HCT116 (cell line): ENCODE results near the gene ADARB2. TPM values are rescaled to one million over a fixed set of nuclear protein-coding genes. Genes with fewer than 3 reads are reported as not detected.

Experiments used
- ATAC-seq: fragments of 200-7000 bp; cut with Tn5 transposase; 2 replicates; pipeline ENCODE4 v1.9.1; 2020; ENCODE audit warnings: mild to moderate bottlenecking, moderate library complexity
- BruUV-seq: library from RNA; stranded (reverse); fragments of 400-500 nt; replicated peaks from 2 replicates; lab custom pipeline; 2021; lab: Mats Ljungman, UMichigan
- CTCF ChIA-PET: fragments of 300-600 bp; sonication (Branson Sonifier 250); formaldehyde crosslinking; loops from one replicate; lab custom pipeline; 2021; ENCODE audit warnings: antibody characterized with exemption; lab: Charles Lee
- POLR2A ChIA-PET: fragments of 300-600, 350-600 bp; sonication (Branson Sonifier 250); formaldehyde crosslinking; loops from one replicate; lab custom pipeline; 2021; ENCODE audit warnings: antibody characterized with exemption; lab: Charles Lee
- RAD21 ChIA-PET, 2 experiments: fragments of 300-600 bp; sonication (Branson Sonifier 250); formaldehyde crosslinking; loops; one replicate each; lab custom pipeline; 2023; ENCODE audit warnings: low total read pairs in 2 of 2; ENCODE audit not compliant: uncharacterized antibody in 2 of 2, unreplicated experiment in 2 of 2, low non-redundant PET in 1 of 2; lab: Charles Lee
- DNase-seq: peaks from one replicate; pipeline ENCODE4 v3.0.0-alpha.2; 2010; ENCODE audit warnings: low read depth, low spot score
- H2AFZ ChIP-seq: fragments of 200-600 bp; shearing (Covaris generic), sonication (generic); 2 replicates; pipeline ENCODE4 v1.6.1; 2017; ENCODE audit warnings: low read depth, mixed run types, mixed read lengths, antibody characterized with exemption, low read length; ENCODE audit not compliant: poor library complexity, severe bottlenecking
- H3K27ac ChIP-seq: 2 replicates; pipeline ENCODE4 v1.5.1; 2012; ENCODE audit warnings: low read depth, low read length
- H3K27me3 ChIP-seq: fragments of 200-600 bp; sonication (generic); 2 replicates; pipeline ENCODE4 v1.6.1; 2016; ENCODE audit warnings: mixed run types, low read length, mixed read lengths; ENCODE audit not compliant: insufficient read depth
- H3K36me3 ChIP-seq, 2 experiments: fragments of 200-500 bp in 1 of 2; fragments of 200-600 bp in 1 of 2; sonication (Bioruptor generic) in 1 of 2; sonication (generic) in 1 of 2; 2 replicates each; pipeline versions ENCODE4 v1.5.1 to v1.6.1; 2014 to 2016; ENCODE audit warnings: low read length in 2 of 2, inconsistent platforms in 1 of 2, mixed read lengths in 1 of 2, mixed run types in 1 of 2; ENCODE audit not compliant: insufficient read depth in 2 of 2, control insufficient read depth in 1 of 2
- H3K4me1 ChIP-seq, 2 experiments: fragments of 200-600 bp in 1 of 2; sonication (generic) in 1 of 2; 2 replicates each; pipeline versions ENCODE4 v1.5.1 to v1.6.1; 2012 to 2017; ENCODE audit warnings: low read length in 2 of 2, inconsistent platforms in 1 of 2, mild to moderate bottlenecking in 1 of 2, mixed read lengths in 1 of 2, mixed run types in 1 of 2, moderate library complexity in 1 of 2; ENCODE audit not compliant: insufficient read depth in 2 of 2, control insufficient read depth in 1 of 2
- H3K4me2 ChIP-seq: fragments of 200-600 bp; sonication (generic); 2 replicates; pipeline ENCODE4 v1.6.1; 2017; ENCODE audit warnings: mixed run types, low read length, mixed read lengths
- H3K4me3 ChIP-seq, 2 experiments: fragments of 200-600 bp in 1 of 2; sonication (generic) in 1 of 2; replicated peaks in 1 of 2; 2 replicates each; pipeline ENCODE4 v1.5.1; 2011 to 2016; ENCODE audit warnings: low read length in 2 of 2, control low read depth in 1 of 2, low read depth in 1 of 2, mild to moderate bottlenecking in 1 of 2, mixed read lengths in 1 of 2, mixed run types in 1 of 2
- H3K79me2 ChIP-seq: fragments of 200-600 bp; sonication (generic); 2 replicates; pipeline ENCODE4 v1.6.1; 2017; ENCODE audit warnings: mild to moderate bottlenecking, mixed run types, low read length, moderate library complexity, mixed read lengths; ENCODE audit not compliant: insufficient read depth
- H3K9ac ChIP-seq: fragments of 200-600 bp; sonication (generic); 2 replicates; pipeline ENCODE4 v1.6.1; 2016; ENCODE audit warnings: low read length, mixed read lengths
- H3K9me2 ChIP-seq: fragments of 200-600 bp; sonication (generic), shearing (Covaris generic); 2 replicates; pipeline ENCODE4 v1.6.1; 2017; ENCODE audit warnings: mixed run types, mild to moderate bottlenecking, moderate library complexity; ENCODE audit not compliant: insufficient read depth
- H3K9me3 ChIP-seq, 2 experiments: fragments of 200-500 bp in 1 of 2; fragments of 200-600 bp in 1 of 2; sonication (Bioruptor generic) in 1 of 2; sonication (generic) in 1 of 2; 2 replicates each; pipeline ENCODE4 v1.6.1; 2014 to 2017; ENCODE audit warnings: low read length in 2 of 2, mixed read lengths in 2 of 2, inconsistent platforms in 1 of 2, low read depth in 1 of 2, mild to moderate bottlenecking in 1 of 2, mixed run types in 1 of 2, moderate library complexity in 1 of 2; ENCODE audit not compliant: control insufficient read depth in 1 of 2, insufficient read depth in 1 of 2
- H4K20me1 ChIP-seq: fragments of 200-600 bp; sonication (generic), shearing (Covaris generic); 2 replicates; pipeline ENCODE4 v1.6.1; 2017; ENCODE audit warnings: mixed run types, mild to moderate bottlenecking, moderate library complexity; ENCODE audit not compliant: insufficient read depth
- CEBPB ChIP-seq: IDR thresholded peaks from 2 replicates; pipeline ENCODE4 v1.6.1; 2012; ENCODE audit warnings: low read depth
- EGR1 ChIP-seq: IDR thresholded peaks from 2 replicates; pipeline ENCODE4 v1.6.1; 2012; ENCODE audit warnings: low read depth
- EZH2phosphoT487 ChIP-seq: fragments of 200-600 bp; IDR thresholded peaks from 2 replicates; pipeline ENCODE4 v1.6.1; 2018; ENCODE audit warnings: antibody characterized with exemption, borderline replicate concordance
- FOSL1 ChIP-seq: IDR thresholded peaks from 2 replicates; pipeline ENCODE4 v1.6.1; 2012; ENCODE audit warnings: low read depth
- MAX ChIP-seq: IDR thresholded peaks from 2 replicates; pipeline ENCODE4 v1.6.1; 2012
- SIN3A ChIP-seq: IDR thresholded peaks from 2 replicates; pipeline ENCODE4 v1.6.1; 2012; ENCODE audit warnings: low read depth
- SP1 ChIP-seq: IDR thresholded peaks from 2 replicates; pipeline ENCODE4 v1.6.1; 2012; ENCODE audit warnings: low read depth
- TCF7L2 ChIP-seq: IDR thresholded peaks from 2 replicates; pipeline ENCODE4 v1.7.0; 2011; ENCODE audit warnings: borderline replicate concordance, inconsistent platforms; ENCODE audit not compliant: insufficient read depth, insufficient read length; ENCODE audit errors: extremely low read depth
- ZBTB33 ChIP-seq: IDR thresholded peaks from 2 replicates; pipeline ENCODE4 v1.6.1; 2011; ENCODE audit warnings: mild to moderate bottlenecking, low read length, moderate library complexity; ENCODE audit not compliant: insufficient replicate concordance; ENCODE audit errors: extremely low read depth
- intact Hi-C: fragments of 100-400 bp; cut with micrococcal nuclease; formaldehyde crosslinking; loops from 2 replicates; pipeline ENCODE4 v1.10.0; 2022
- total RNA-seq: library from RNA; stranded (reverse); gene quantifications from one replicate; pipeline ENCODE4 v1.2.1, GENCODE V29; 2021; ENCODE audit not compliant: unreplicated experiment
- TF ChIP-seq, protein P1 (sequence below): IDR thresholded peaks from 2 replicates; pipeline ENCODE4 v1.6.1; 2012; ENCODE audit warnings: low read depth

The ADARB2 gene
- total RNA-seq, 1 experiment from 2014 or later, result not detected

DNA sequence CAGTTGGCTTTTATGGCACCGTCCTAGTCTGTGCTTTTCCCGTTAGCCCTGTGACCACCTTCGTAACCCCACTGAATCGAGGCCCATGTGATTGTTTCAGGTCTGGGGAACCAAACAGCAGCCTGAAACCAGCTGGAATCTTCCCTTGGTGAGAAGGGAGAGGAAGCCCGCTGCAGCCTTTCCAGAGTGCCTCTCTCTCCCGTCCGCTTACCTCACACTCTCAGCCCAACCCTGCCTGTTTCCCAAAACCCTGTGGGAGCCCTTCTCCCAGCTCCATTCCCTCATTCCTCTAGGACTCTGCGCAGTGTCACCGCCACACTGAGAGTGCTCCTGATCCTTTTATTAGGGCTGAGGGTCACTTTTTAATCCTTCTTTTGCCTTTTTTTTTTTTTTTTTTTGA lies 541.5 kb downstream of the ADARB2 start:
- no peaks in the 10 kb centered on the region for H4K20me1 ChIP-seq
- no peaks in the 10 kb centered on the region for H3K9me2 ChIP-seq
- ChIA-PET POLR2A (no interaction called here), CTCF (no interaction called here)
- no peaks in the 10 kb centered on the region for H3K36me3 ChIP-seq
- no peak overlapping the region for H3K9ac ChIP-seq
- intact Hi-C loops, result no loop called here
- no peak overlapping the region for H3K27ac ChIP-seq
- H3K79me2 ChIP-seq, result no peaks in the 10 kb centered on the region
- peaks cover 42% of the 10 kb centered on the region for H3K27me3 ChIP-seq
- no peaks in the 10 kb centered on the region for H3K4me1 ChIP-seq
- no peak for TF ChIP-seq EGR1
- TF ChIP-seq FOSL1, result no peak
- TF ChIP-seq ZBTB33, result no peak
- no peak for TF ChIP-seq SP1
- TF ChIP-seq EZH2phosphoT487, result no peak
- TF ChIP-seq TCF7L2, result no peak
- no peak for TF ChIP-seq SIN3A
- no peak for TF ChIP-seq CEBPB
- TF ChIP-seq MAX, result no peak
- TF ChIP-seq, protein P1, sequence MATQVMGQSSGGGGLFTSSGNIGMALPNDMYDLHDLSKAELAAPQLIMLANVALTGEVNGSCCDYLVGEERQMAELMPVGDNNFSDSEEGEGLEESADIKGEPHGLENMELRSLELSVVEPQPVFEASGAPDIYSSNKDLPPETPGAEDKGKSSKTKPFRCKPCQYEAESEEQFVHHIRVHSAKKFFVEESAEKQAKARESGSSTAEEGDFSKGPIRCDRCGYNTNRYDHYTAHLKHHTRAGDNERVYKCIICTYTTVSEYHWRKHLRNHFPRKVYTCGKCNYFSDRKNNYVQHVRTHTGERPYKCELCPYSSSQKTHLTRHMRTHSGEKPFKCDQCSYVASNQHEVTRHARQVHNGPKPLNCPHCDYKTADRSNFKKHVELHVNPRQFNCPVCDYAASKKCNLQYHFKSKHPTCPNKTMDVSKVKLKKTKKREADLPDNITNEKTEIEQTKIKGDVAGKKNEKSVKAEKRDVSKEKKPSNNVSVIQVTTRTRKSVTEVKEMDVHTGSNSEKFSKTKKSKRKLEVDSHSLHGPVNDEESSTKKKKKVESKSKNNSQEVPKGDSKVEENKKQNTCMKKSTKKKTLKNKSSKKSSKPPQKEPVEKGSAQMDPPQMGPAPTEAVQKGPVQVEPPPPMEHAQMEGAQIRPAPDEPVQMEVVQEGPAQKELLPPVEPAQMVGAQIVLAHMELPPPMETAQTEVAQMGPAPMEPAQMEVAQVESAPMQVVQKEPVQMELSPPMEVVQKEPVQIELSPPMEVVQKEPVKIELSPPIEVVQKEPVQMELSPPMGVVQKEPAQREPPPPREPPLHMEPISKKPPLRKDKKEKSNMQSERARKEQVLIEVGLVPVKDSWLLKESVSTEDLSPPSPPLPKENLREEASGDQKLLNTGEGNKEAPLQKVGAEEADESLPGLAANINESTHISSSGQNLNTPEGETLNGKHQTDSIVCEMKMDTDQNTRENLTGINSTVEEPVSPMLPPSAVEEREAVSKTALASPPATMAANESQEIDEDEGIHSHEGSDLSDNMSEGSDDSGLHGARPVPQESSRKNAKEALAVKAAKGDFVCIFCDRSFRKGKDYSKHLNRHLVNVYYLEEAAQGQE, result no peak
- TF ChIP-seq, all 23 proteins: peak for 0
- H3K4me3 ChIP-seq, result no peak overlapping the region
- ATAC-seq (no peak), DNase-seq (no peak)
- no peaks in the 10 kb centered on the region for H3K9me3 ChIP-seq
- H3K4me2 ChIP-seq, result no peak overlapping the region
- RAD21 ChIA-PET, result no interaction called here
- no TSS peak for BruUV-seq
- no peak overlapping the region for H2AFZ ChIP-seq
